ENCODE data around the gene EXT2.

The EXT2 gene

GRCh38 chr11:44226945-44227344, 131.5 kb downstream of the EXT2 start:
- no peak for DNase-seq (ENCODE audit: low read depth, low spot score)
- H3K27ac ChIP-seq, result no peak overlapping the region

- no peak for DNase-seq (ENCODE audit: low read depth, low spot score)
- no peak overlapping the region for H3K27ac ChIP-seq
Observed at GRCh38 chr11:44228379-44228778, 132.9 kb downstream of the EXT2 start.

GRCh38 chr11:44229098-44229497, 133.6 kb downstream of the EXT2 start:
- H3K27ac ChIP-seq, result peak overlapping the region; percentile 13
- DNase-seq (ENCODE audit: low read depth, low spot score), result peak; percentile 44

- peak overlapping the region; percentile 13 for H3K27ac ChIP-seq
- DNase-seq (ENCODE audit: low read depth, low spot score), result no peak
Observed at GRCh38 chr11:44229624-44230023, 134.1 kb downstream of the EXT2 start.

DNA sequence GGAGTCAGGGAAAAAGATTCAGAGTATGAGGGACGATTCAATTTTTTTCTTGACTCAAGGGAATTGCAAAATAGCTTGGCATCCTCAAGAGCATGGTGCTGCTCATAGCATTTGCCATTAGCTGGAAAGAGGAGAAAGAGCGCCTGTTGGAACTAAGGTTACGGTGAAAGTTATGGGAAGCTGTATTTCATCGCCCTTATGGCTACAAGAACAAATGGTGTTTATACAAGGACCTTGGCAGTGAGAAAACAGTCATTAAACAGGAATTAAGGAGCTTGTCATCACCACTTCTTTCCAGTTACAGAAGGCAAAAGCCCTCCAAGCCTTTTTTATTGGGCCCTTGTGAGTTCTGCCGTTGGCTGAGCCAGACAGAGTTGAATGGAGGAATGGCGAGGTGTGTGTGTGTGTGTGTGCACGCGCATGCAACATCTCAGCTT, 140.3 kb downstream of the EXT2 start:
- no peak overlapping the region for H3K27ac ChIP-seq
- DNase-seq (ENCODE audit: low read depth, low spot score), result no peak

DNA sequence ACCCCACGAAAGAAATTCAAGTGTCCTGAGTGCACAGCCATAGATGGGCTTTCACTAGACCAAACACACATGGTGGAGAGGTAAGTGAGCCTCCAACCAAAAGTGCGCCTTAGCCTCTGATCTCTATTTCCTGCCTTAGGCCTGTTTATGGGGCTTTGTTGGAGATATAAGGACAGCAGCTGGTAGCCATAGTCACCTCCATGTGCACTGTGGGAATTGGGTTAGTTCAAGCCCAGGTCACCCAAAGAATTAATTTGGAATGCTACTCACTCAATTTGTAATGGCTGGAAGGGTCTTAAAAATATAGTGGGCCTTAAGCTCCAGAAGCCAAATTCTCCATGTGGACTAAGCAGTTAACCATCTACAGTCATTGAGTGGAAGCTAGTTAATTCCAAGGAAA, 140.8 kb downstream of the EXT2 start:
- H3K27ac ChIP-seq, result no peak overlapping the region
- no peak for DNase-seq (ENCODE audit: low read depth, low spot score)

DNA sequence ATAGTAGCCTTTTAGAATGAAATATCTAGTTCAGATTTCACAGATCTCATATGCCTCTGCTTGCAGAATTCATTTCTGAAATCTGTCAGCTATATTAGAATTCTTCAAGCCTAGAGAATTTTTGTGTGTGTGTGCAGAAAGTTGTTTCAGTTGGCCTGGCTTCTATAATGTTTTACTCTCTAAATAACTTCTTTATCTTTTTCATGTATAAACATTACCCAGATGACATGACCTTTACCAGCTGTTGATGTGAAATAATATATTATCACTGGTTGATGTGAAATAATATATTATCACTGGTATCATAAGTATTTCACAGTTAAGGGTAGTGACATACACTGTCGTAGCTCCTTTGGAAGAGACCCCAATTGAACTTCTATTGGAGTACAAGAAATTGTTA, 141.7 kb downstream of the EXT2 start:
- no peak overlapping the region for H3K27ac ChIP-seq
- no peak for DNase-seq (ENCODE audit: low read depth, low spot score)

GRCh38 chr11:44241851-44242250, 146.4 kb downstream of the EXT2 start:
- no peak overlapping the region for H3K27ac ChIP-seq

GRCh38 chr11:44243086-44243485, 147.6 kb downstream of the EXT2 start:
- H3K27ac ChIP-seq, result no peak overlapping the region
- no peak for DNase-seq (ENCODE audit: low read depth, low spot score)

More at GRCh38 chr11:44241851-44242250, 146.4 kb downstream of the EXT2 start:
- no peak for DNase-seq (ENCODE audit: low read depth, low spot score)

GRCh38 chr11:44243595-44244343, 148.3 kb downstream of the EXT2 start:
- no peak overlapping the region for H3K27ac ChIP-seq
- no peak for DNase-seq (ENCODE audit: low read depth, low spot score)

DNA sequence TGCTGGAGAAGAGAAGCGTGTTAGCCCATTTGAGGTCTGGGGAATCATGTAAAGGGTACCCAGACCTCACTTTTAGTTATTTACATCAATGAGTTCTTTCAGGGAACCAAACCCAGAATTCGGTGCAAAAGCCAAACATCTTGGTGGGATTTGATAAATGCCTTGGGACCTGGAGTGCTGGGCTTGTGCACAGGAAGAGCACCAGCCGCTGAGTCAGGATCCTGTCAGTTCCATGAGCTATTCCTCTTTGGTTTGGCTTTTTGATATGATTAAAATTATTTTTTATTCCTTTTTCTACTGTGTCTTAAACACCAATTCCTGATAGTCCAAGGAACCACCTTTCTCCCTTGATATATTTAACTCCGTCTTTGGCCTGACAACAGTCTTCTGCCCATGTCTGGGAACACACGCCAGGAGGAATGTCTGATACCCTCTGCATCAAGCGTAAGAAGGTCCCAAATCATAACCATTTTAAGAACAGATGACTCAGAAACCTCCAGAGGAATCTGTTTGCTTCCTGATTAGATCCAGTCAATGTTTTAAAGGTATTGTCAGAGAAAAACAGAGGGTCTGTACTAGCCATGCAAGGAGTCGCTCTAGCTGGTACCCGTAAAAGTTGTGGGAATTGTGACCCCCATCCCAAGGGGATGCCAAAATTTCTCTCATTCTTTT, 149.3 kb downstream of the EXT2 start:
- no peak for DNase-seq (ENCODE audit: low read depth, low spot score)
- H3K27ac ChIP-seq, result no peak overlapping the region

- no peak for DNase-seq (ENCODE audit: low read depth, low spot score)
- H3K27ac ChIP-seq, result no peak overlapping the region
Observed at GRCh38 chr11:44246726-44247125, 151.2 kb downstream of the EXT2 start.

DNA sequence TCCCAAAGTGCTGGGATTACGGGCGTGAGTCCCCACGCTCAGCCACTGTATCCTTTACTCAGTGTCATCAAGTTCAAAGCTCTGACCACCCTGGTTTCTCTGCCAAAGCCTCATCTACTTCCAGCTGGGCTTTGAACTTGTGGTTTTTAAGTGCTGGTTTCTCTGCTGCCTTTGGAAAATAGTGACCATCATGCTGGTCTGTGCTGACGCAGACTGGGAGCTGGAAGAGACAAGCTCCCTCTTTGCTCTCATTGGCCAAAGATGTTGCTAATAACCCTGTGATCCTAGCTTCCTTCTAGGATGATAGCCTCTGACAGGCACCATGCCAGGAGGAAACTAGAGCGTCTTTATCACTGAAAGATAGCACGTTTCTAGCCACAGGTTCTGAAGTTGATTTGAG, 152.0 kb downstream of the EXT2 start:
- no peak for DNase-seq (ENCODE audit: low read depth, low spot score)

DNA sequence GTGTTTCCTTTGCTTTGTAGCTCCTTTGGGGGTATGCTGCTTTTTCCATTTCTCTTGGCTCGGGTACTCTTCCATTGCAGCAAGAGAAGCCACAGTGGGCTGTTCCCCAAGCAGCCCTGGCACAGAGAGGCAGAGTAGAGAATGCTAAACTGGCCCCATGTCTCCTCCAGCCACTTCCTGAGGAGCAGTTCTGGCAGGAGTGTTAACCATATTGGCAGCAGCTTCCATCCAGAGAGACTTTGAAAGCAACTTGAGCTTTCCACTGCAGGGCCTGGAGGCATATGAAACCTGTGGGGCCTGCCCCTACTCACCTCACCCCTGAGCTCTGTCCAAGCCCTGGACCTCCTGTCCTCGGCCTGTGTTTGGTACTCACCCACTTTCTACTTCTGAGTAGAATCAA, 152.6 kb downstream of the EXT2 start:
- no peak for DNase-seq (ENCODE audit: low read depth, low spot score)
- H3K27ac ChIP-seq, result no peak overlapping the region

More for the DNA sequence above, 152.0 kb downstream of the EXT2 start:
- no peak overlapping the region for H3K27ac ChIP-seq

DNA sequence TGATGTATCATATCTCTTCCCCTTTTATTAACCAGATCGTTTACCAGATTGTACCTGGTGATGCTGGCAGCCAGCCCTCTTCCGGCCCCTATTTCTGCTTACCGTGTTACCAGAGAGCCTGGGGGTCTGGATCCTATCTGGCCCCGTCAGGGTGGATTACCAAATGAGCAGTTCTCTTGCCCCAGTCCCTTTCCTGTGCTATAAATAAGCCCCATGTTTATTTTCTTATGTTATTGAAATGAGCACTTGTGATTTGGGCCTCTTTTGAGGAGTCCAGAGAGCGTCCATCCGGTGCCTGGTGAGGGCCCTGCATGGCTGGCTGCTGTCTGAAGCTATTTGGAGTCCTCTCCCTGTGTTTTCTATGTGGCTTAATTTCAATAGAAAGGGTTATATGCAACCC, 154.9 kb downstream of the EXT2 start:
- DNase-seq (ENCODE audit: low read depth, low spot score), result no peak
- H3K27ac ChIP-seq, result no peak overlapping the region

DNA sequence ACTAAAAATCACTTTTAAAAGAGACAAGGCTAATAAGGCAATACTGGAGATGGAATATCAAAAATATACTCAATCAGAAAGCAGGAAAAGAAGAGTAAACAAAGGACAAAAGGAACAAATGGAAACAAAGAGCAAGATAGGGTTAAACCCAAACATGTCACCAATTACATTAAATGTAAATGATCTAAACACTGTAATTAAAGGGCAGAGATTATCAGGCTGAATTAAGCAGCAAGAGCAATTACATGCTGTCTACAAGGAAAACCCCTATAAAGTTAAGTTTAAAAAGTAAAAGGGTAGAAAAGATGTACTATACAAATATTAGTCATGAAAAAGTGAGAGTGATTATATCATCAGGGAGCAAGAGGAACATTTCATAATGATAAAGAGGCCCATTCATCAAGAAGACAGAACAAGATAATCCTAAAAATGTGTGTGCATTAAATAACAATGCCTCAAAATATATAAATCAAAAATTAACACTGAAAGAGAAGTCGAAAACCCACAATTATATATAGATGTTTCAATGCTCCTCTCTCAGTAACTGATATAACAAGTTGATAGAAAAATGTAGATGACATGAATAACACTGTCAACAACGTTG, 157.6 kb downstream of the EXT2 start:
- no peak for DNase-seq (ENCODE audit: low read depth, low spot score)
- H3K27ac ChIP-seq, result no peak overlapping the region

DNA sequence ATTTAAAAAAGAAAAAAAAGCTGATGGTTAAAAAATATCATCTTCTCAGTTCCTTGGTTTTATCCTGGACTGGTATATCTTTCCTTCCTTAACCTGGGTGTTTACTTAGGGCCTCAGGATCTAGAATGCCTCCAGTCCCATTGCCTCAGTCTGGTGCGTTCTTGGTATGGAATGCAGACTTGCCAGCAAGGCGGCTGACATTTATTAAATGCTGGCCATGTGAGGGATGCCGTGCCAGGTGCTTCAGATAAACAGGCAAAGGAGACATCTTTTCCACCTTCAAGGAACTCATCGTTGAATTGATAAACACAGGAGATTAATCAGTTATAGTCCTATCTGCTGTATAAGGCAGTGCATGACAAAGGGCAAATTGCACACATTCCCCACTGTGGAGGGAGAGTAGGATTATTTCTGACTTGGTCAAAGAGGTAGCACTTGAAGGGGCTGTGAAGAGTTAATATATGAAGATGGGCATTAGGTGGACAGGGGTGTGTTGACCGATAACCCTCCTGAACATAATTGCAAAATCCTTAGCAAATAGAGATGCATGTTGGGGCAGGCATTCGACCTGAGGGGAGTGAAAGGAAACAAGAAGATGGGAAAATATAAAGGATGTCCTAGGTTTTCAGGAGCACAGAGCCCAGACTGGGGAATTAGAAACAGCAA, 160.1 kb downstream of the EXT2 start:
- peak; percentile 14 for DNase-seq (ENCODE audit: low read depth, low spot score)
- H3K27ac ChIP-seq, result no peak overlapping the region

DNA sequence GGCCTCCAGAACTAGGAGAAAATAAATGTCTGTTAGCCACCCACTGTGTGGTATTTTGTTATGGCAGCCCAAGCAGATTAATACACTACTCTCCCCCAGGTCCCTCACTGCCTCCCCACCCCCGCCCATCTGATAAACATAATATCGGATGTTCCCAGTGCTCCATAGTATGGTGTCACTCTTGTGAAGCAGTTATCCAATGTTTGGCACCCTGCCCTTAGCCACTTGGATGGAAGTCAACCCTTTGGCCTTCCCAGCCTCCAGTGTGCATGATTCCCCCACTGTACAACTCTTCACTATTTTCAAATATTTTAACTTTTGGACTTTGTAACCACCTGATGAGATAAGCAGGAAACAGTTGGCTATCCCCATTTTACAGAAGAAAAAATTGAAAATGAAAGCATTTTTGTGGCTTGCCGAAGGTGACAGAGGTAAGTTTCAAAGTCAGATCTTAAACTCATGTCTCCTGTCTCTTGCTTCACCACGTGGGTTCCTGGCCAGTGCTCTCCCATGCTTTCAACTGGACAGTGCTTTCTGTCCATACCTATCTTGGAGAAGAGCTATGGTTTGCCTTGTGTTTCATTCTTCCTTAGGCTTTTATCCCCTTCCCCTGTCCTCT, 161.3 kb downstream of the EXT2 start:
- H3K27ac ChIP-seq, result no peak overlapping the region
- DNase-seq (ENCODE audit: low read depth, low spot score), result no peak

- no peak for DNase-seq (ENCODE audit: low read depth, low spot score)
- H3K27ac ChIP-seq, result no peak overlapping the region
Observed at GRCh38 chr11:44257338-44258189, 162.1 kb downstream of the EXT2 start.

DNA sequence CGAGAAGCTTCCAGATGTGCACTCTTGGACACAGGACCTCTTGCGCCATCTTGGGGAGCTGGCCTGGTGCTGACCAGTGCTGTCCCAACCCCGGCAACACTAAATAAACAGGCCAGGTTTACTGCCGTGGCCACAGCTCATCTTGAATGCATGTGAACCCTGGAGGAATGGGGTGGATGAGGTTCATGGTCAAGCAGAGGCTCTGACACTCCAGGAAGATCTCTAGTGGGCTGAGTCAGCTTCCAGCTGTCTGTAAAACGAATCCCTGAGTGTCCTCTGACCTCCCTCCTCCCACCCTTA, 162.7 kb downstream of the EXT2 start:
- DNase-seq (ENCODE audit: low read depth, low spot score), result no peak
- no peak overlapping the region for H3K27ac ChIP-seq
